ENCODE results near the gene CAMK2G.
"Not testable (repeated sequence)": the region's sequence is repeated elsewhere in the genome, so short reads cannot be mapped to it uniquely, and the experiment has no call there.

The CAMK2G gene

DNA sequence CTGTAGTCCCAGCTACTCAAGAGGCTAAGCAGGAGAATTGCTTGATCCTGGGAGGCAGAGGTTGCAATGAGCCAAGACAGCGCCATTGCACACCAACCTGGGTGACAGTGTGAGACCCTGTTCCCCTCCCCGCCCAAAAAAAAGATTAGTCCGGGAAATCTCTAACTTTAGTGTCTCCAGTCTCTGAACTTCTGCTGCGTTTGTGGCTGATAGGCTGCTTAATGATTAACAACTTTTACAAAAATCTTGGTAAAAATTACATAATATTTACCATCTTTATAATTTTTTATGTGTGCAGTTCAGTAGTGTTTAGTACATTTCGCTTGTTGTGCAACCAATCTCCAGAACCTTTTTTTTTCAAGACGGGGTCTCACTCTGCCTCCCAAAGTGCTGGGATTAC lies 26.9 kb upstream of the CAMK2G start:
- DNase-seq: no peak

DNA sequence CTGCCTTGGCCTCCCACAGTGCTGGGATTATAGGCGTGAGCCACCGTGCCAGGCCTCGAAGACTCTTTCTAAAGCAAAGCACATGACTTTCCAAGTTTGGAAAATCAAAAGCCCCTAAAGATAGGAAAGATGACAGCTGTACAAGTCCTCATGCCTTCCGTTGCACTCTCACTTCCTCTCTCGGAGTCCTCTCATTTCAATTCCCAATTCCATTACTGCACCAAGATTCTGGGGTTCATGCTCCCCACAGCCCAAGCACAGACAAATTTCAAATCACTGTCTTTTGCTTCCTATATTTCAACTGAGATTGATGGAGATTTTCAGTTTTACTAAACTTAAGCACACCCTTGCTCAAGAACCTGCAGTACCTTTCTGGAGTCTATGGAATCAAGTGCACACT lies 25.7 kb upstream of the CAMK2G start:
- DNase-seq: no peak

- peak; percentile 67 for DNase-seq
These were observed 25.1 kb upstream of the CAMK2G start for GRCh38 chr10:73899423-73899822.

DNA sequence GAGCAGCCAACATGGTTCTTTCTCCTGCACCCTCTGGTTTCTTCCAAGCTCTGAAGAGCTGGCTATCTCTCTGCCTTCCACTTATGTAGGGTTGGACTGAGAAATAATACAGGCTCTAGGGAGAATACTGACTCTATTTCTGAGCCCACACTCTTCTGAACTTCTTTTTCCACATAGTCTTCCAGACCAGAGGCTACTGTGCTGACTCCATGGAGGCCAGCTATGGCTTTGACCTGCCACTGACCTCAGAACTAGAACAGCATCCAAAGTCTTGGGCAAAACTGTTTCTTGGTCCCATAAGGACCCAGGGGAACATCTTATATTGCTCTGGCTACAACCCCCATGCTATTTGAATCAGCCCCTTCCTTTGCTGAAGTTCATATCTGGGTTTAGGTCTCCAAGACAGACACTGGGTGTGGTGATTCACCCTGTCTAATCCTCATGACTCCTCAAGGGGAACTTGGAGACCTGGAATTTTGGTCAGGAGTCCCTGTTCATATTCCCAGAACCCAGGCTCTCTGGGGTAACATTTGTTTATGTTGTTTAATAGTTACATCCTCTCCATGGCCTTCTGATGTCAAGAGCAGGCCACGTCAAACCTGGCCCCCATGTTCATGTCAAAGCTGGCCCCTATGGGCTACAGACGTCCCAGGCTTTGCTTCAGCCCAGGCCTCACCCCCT lies 24.5 kb upstream of the CAMK2G start:
- DNase-seq: no peak

DNA sequence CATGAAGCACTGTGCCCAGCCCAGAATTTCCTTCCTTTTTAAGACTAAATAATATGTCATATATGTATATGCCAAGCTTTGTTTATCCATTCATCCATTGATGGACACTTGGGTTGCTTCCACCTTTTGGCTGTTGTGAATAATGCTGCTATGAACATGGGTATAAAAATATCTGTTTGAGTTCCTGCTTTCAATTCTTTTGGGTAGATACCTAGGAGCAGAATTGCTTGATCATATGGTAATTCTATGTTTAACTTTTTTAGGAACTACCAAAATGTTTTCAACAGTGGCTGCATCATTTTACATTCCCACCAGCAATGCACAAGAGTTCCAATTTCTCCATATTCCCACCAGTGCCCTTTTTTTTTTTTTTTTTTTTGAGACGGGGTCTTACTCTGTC lies 23.3 kb upstream of the CAMK2G start:
- no peak for DNase-seq

GRCh38 chr10:73895381-73895780 lies 21.0 kb upstream of the CAMK2G start:
- DNase-seq: not testable (repeated sequence)

GRCh38 chr10:73894245-73894971 lies 20.1 kb upstream of the CAMK2G start:
- DNase-seq: peak; percentile 19

DNA sequence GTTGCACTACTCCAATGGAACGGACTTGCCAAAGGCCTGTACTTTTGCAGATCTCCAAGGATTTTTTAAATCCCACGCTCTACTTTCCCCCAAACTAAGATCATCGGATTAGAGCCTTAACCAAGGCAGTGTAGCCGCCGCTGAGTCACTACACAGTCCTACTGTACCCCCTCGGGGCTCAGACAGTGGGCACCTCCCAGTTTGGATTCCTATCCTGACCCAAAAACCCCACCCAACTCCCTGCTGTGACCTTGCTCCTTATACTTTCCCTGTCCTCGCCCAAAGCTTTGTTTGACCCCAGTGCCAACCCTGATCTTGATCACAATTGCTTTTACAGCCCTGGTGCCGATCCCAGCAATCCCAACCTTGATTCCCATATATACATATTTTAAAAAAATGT lies 19.1 kb upstream of the CAMK2G start:
- DNase-seq: peak; percentile 59

- no peak for DNase-seq
These were observed 18.1 kb upstream of the CAMK2G start for GRCh38 chr10:73892310-73893030.

DNA sequence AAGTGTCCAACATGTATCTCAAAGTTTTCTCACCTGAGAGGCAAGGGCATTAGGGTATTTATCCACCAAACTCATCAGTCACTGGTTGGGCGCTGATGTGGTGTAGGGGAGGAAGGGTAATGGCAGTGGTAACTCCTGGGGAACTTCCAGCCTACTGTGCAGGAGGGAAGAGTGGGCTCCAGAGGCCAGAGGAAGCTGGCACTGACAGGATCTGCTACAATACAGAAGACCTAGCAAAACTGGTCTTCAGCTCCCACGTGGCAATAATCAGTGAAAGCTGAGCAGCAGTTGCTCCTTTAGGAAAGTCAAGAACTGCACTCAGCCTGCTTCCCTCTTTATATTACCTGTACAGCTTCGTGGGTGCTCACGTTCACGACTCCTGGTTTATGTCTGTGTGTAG lies 17.2 kb upstream of the CAMK2G start:
- DNase-seq: no peak

GRCh38 chr10:73890830-73891229 lies 16.5 kb upstream of the CAMK2G start:
- not testable (repeated sequence) for DNase-seq

- DNase-seq: no peak
These were observed 15.9 kb upstream of the CAMK2G start for GRCh38 chr10:73890261-73890660.

GRCh38 chr10:73889416-73889815 lies 15.1 kb upstream of the CAMK2G start:
- DNase-seq: not testable (repeated sequence)

GRCh38 chr10:73889014-73889413 lies 14.7 kb upstream of the CAMK2G start:
- DNase-seq: peak; percentile 49

DNA sequence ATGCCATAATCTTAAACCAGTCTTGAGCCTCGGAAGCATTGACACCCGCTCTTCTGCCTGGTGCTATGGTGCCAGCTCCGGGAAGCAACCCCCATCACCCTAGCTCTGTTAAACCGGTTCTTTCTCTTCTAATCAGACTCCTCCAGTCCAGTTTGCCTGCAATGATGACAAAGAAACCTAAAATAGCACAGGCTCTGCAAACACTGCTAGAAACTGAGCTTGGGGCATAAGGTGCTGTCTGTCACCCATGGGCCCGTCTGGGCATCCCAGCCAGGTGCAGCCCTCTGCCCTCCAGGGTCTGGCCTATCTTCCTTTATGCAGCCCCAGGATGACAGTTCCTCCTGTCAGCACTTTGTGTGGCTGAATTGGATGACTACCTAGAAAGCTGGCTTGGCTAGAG lies 14.2 kb upstream of the CAMK2G start:
- DNase-seq: no peak

- DNase-seq: peak; percentile 95
These were observed 13.1 kb upstream of the CAMK2G start for GRCh38 chr10:73887294-73888039.

DNA sequence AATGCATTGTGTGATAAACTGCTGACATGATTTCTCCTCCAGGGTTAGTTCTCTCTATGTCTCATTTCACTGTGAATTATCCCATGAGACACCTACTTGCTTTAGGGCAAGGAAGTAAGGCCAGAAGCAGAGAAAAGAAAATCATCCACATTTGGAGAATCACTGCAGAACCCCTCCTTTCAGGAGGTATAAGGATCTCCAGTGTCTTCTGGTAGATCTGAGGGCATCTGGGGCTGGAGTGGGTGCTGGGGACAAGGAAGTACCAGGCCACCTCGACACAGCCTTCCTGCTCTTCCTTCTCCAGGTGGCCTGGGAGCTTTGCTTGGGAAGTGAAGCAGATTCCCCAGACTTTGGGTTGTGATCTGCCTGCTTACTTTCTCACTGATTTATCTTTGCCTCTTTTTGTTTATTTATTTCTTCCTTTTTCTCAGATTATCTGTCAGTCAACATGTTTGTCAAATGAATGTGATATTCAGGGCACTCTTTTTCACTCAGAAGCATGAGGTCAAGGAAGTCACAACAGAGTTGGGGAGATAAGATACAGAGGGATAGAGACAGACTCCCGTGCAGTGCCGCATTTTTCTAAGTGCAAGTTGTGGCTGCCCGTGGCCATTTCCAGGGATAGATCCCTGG lies 12.4 kb upstream of the CAMK2G start:
- DNase-seq: no peak

DNA sequence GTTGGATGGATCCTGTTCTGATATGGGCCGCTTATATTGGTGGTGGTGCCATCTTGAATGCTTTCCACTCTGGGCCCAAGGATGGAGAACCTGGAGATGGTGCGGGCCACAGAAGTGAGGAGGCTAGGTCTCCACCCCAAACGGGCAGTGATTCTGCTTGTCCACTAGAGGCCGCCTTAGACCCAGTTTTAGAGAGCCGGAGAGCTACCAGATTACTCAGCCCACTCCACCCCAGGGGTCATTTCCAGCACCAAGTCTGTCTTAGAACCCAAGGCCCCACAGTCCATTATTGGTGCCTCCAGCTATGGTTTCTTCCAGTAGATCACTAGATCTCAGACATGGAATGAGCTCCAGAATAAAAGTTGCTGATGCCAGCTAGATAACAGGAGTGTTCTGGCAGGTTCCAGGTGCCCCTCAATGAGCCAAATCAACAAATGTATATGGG lies 11.8 kb upstream of the CAMK2G start:
- DNase-seq: peak; percentile 60

- DNase-seq: no peak
These were observed 9.7 kb upstream of the CAMK2G start for GRCh38 chr10:73884017-73884416.

GRCh38 chr10:73881221-73881919 lies 7.0 kb upstream of the CAMK2G start:
- DNase-seq: peak; percentile 34

GRCh38 chr10:73879296-73880173 lies 5.2 kb upstream of the CAMK2G start:
- DNase-seq: peak; percentile 63

All from T1000 (cell line).